HPDE6-E6E7 (cell line): ENCODE data around the gene TMEM130.
"Not testable (repeated sequence)": the region's sequence is repeated elsewhere in the genome, so short reads cannot be mapped to it uniquely, and the experiment has no call there.

Experiments
- DNase-seq: peaks from one replicate; pipeline ENCODE4 v3.0.0; 2011; ENCODE audit warnings: missing footprints; ENCODE audit errors: extremely low spot score

TMEM130 gene

DNA sequence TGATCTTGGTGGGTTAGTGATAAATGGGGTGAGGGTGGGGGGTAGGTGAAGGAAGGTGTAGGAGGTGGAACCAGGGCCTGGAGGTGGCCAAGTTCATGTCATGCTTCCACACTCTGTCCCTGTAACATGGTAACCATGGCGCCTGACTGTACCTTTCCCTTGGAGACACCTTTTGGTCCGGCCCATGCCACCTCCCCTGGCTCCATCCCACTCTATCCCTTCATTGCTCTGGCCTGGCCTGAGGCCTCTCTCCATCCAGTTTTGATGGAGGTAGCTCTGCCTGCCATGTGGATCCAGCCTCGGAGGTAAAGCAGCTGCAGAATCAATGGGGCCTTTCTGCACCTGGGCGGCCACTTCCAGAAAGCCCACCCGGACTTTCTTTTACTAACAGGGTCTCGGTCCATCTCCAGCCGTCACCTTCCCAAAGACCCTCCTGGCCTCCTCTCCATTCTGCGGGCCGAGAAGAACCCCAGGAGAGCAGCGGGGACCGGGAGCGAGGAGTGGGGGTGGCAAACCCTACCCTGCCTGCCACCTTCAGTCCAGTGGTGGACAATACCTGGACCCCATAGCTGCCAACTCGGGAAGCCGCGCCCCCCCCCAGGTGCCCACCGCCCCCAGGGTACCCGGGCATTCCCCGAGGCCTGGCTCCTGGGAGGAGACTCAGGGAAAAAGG lies 8.0 kb upstream of the TMEM130 start:
- DNase-seq: no peak

DNA sequence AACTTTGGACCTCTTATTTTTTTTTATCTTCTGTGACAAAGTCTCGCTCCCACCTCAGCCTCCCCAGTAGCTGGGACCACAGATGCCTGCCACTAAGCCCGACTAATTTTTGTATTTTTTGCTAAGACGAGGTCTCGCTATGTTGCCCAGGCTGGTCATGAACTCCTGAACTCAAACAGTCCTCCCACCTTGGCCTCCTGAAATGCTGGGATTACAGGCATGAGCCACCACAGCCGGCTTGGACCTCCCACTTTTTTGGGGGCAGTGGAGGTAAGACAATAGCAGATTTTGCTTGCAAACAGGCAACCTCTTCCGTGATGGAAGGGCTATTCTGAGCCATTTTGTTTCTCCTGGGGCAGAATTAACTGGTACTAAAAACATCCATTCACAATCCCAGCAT lies 7.3 kb upstream of the TMEM130 start:
- no peak for DNase-seq

DNA sequence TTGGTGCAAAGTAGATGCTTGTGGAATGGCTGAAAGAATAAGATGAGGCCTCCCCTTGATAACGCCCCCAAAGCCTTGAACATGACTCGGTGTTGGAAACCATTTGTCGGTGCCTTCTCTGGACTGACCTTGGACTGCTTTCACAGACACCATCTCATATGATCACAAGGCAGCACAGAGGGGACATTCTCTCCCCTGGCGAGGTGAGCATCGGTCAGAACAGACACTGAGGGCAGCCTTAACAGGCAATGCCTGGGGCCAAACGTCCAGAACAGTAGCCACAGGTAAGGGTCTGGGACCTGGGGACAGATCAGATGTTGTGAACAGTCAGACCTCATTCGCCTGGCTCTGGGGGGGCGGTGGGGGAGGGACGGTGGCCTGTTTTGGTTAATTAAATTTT lies 5.7 kb upstream of the TMEM130 start:
- DNase-seq: no peak

DNA sequence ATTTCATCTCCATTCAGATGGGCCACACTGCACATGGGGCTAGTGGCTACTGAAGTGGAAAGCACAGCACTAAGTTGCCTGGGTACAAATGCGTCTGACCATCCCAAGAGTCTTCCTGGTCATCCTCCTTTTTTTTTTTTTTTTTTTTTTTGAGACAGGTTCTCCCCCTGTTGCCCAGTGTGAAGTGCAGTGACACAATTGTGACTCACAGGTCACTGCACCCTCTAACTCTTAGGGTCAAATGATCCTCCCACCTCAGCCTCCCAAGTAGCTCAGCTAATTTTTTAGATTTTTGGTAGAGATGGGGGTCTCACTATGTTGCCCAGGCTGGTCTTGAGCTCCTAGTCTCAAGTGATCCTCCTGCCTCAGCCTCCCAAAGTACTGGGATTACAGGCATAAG lies 5.1 kb upstream of the TMEM130 start:
- DNase-seq: no peak

DNA sequence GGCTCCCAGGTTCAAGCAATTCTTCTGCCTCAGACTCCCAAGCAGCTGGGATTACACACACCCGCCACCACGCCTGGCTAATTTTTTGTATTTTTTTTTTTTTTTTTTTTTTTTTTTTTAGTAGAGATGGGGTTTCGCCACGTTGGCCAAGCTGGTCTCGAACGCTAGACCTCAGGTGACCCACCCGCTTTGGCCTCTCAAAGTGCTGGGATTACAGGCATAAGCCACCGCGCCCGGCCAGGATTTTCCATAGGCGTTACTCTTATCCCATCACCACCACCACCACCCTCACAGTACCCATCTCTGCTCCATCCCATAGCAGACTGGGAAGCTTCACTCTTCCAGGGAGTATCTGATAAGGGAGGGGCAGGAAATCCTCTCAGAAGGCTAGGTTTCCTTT lies 3.8 kb upstream of the TMEM130 start:
- DNase-seq: not testable (repeated sequence)

- no peak for DNase-seq
These were observed 2.6 kb upstream of the TMEM130 start for GRCh38 chr7:98872328-98872924.

DNA sequence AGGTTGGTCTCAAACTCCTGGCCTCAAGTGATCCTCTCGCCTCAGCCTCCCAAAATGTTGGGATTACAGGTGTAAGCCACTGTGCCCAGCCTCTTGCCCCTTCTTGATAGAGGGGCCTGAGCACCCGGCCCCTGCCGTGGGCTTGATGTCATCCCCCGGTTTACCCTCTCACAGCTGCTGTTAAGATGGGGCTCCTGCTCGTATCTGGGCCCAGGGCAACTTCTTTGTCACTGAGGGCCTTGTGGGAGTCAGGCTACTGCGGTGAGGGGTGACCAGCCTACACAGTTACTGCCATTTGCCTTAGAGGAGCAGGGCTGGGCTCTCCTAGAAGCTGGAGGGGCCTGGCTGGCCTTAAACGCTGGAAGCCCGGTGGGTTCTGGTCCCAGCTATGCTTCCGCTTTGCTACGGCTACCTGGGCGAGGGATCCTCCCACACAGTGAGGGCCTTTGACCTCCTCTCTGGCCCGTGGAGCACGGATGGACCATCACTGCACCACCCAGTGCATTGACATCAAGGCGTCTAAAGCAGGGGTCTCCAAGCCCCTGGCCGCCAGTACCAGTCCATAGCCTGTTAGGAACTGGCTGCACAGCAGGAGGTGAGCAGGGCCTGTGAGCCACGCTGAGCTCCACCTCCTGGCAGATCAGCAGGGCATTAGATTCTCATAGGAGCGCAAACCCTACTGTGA lies 1.1 kb upstream of the TMEM130 start:
- DNase-seq: no peak

DNA sequence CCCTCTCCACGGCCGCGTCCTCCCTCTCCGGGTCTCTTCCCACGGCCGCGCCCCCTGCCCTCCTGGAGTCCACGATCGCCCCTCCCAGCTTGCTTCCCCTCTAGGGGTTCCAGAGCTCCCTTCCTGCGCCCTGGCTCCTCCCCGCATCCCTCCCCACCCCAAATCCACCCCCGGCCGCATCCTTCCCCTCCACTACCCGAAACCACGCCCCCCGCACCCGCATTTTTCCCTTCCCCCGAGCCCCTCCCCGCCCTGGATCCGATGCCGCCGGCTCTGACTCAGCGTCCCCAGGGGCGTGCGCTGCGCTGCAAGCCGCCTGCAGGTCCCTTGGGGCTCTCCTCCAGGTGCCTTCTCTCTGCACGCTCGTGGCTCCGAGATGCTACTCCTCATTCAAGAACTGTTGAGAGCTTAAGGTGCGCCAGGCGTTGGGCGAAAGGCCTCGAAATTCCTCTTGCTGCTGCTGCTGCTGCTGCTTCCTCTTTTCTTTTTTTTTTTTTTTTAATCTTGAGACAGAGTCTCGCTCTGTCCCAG lies 372 bp upstream of the TMEM130 start:
- no peak for DNase-seq

- no peak for DNase-seq
These were observed 702 bp downstream of the TMEM130 start for GRCh38 chr7:98869027-98869596.

- no peak for DNase-seq
These were observed 1.4 kb downstream of the TMEM130 start for GRCh38 chr7:98868450-98868849.

DNA sequence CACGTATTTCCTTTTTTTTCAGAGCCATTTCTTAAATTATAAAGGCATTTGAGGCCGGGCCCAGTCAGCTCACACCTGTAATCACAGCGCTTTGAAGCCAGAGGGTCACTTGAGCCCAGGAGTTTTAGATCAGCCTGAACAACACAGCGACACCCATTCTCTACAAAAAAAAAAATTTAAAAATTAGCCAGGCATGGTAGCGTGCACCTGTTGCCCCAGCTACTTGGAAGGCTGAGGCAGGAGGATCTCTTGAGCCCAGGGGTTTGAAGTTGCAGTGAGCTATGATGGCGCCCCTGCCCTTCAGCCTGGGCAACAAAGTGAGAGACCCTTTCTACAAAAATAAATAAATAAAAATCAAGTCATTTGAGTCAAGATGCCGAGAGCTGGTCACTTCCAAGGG lies 3.0 kb downstream of the TMEM130 start:
- DNase-seq: no peak

DNA sequence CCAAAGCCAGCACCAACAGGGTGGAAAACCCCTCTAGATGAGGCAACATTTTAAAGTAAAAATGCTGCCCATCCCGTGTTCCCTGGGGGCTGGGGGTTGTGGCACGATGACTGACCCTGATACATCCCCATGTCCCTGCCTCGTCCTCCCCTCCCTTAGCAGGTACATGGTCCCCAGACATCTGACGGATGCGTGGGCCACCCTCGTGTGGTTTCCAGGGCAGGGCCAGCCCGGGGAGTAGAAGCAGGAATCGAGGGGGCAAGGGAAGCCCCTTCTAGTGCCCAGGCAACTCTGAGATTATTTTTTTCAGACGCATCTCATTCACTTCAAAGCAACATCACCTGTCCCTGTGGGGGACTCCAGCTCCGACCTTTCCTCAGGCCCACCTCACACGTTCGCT lies 3.5 kb downstream of the TMEM130 start:
- no peak for DNase-seq

DNA sequence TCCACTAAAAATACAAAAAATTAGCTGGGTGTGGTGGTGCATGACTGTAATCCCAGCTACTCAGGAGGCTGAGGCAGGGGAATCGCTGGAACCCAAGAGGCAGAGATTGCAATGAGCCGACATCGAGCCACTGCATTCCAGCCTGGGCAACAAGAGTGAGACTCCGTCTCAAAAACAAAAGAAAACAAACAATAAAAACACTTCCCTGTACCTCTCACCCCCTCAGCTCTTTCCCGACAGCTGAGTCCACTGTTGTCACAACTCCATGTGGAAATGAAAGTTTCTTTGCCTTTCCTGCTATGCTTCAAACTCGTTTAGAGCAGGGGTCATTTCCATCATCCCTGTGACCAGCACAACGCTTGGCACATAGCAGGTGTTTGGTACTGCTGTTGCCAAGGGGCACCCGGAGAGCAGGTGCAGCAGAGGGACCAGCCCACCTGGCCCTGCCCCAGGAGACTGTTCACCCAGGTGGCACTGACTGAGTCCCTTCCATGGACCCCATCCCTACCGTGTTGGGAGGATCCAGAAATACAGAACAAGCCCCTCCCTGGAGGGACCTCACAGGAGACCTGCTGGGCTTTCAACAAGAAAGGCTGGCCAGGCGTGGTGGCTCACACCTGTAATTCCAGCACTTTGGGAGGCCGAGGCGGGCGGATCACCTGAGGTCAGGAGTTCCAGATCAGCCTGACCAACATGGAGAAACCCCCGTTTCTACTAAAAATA lies 4.9 kb downstream of the TMEM130 start:
- DNase-seq: no peak

DNA sequence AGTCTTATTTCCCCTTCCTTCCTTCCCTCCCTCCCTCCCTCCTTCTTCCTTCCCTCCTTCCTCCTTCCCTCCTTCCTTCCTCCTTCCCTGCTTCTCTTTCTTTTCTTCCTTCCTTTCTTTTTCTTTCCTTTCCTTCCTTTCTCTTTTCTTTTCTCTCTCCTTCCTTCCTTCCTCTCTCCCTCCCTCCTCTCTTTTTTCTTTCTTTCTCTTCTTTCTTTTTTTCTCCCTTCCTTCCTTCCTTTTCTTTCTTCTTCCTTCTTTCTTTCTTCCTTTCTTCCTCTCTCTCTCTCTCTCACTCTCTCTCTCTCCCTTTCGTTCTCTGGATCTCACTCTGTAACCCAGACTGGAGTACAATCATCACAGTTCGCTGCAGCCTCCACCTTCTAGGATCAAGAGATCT lies 6.2 kb downstream of the TMEM130 start:
- DNase-seq: no peak

- no peak for DNase-seq
These were observed 6.9 kb downstream of the TMEM130 start for GRCh38 chr7:98862716-98863420.

DNA sequence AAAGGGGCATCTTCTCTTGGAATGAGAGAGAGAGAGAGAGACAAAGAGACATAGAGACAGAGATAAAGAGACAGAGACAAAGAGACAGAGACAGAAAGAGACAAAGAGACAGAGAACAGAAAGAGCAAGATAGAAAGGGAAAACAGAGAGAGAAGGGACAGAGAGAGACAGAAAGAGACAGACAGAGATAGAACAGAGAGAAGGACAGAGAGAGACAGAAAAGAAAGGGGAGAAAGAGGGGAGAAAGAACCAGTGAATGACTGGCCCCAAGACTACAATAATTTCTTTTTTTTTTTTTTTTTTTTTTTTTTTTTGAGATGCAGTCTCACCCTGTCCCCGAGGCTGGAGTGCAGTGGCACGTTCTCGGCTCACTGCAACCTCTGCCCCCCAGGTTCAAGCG lies 7.6 kb downstream of the TMEM130 start:
- no peak for DNase-seq

GRCh38 chr7:98860071-98860470 lies 9.7 kb downstream of the TMEM130 start:
- DNase-seq: no peak

DNA sequence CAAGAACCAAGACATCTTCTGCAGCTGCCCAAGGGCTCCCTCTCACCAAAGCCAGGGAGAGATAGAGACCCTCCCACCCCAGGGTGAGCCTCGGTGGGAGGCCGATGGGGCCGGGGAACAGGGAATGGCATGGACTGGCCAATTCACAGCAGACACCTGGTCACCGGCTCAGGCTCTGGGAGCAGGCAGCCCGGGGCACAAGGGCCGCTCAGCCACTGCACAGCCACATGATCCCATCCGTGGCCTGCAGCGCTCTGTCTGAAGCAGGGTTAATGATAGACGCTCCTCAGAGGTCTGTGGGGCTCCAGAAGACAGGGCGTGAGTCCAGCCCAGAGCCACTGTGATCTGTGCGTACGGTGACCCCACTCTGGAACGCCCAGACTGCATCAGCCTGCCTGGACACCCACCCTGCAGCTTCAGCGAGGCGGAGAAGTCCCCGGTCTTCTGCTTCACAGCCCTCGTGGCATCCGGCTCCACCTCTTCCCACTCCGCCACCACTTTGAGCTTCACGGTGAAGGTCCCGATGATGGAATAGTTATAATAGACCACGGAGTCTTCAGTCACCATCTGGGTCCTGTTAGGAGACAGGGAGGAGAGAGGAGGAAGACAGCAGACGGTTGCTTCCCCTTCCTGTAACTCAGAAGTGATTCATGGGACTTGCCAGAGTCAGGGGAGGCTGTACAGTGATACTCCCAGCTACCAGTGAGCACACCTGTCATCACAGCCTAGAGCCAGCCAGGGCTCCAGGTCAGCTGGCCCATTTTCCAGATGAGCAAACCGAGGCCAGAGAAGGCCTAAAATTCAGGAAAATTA lies 14.0 kb downstream of the TMEM130 start:
- DNase-seq: no peak

- DNase-seq: no peak
These were observed 17.0 kb downstream of the TMEM130 start for GRCh38 chr7:98852826-98853225.

- no peak for DNase-seq
These were observed 20.9 kb downstream of the TMEM130 start for GRCh38 chr7:98848918-98849317.

DNA sequence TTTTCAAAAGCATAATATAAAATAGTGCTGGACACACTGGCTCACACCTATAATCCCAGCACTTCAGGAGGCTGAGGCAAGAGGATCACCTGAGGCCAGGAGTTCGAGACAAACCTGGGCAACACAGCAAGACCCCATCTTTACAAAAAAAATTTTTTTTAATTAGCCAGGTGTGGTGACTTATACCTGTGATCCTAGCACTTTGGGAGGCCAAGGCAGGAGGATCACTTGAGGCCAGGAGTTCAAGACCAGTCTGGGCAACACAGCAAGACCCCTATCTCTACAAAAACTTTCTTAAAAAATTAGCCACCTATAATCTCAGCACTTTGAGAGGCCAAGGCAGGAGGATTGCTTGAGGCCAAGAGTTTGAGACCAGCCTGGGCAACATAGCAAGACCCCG lies 27.3 kb downstream of the TMEM130 start:
- not testable (repeated sequence) for DNase-seq
